K562 (cell line): ENCODE measurements around the gene PHF5A. TPM values are rescaled to one million over a fixed set of nuclear protein-coding genes. Genes with fewer than 3 reads are reported as not detected.

Source experiments
- ATAC-seq: fragments of 200-7000 bp; cut with Tn5 transposase; 3 replicates; pipeline ENCODE4 v1.9.1; 2020; ENCODE audit warnings: moderate library complexity
- BruUV-seq: library from RNA; stranded (reverse); fragments of 400-500 nt; replicated peaks from 2 replicates; lab custom pipeline; 2021; lab: Mats Ljungman, UMichigan
- CTCF ChIA-PET: fragments of 300-600 bp; formaldehyde crosslinking; extraction: SDS; loops from one replicate; lab custom pipeline; 2021; ENCODE audit warnings: low intra/inter-chr PET ratio; lab: Yijun Ruan, JAX
- POLR2A ChIA-PET: fragments of 300-600, 350-650 bp; sonication (Branson Sonifier 250); formaldehyde crosslinking; extraction: SDS; loops from one replicate; lab custom pipeline; 2021; ENCODE audit warnings: antibody characterized with exemption, inconsistent platforms; lab: Yijun Ruan, JAX
- DNase-seq, 4 experiments: peaks; one replicate each; pipeline versions ENCODE4 v3.0.0 to v3.0.0-alpha.2; 2011 to 2018; ENCODE audit warnings: low spot score in 3 of 4, mixed read lengths in 3 of 4; ENCODE audit errors: extremely low read depth in 1 of 4
- FAIRE-seq: peaks from 2 replicates; lab custom pipeline; 2011; peaks lifted over from hg19 to GRCh38; lab: Jason Lieb, UNC
- H2AFZ ChIP-seq: 2 replicates; pipeline ENCODE4 v1.6.0; 2011; ENCODE audit warnings: low read depth, low read length, control low read depth, inconsistent platforms
- H3K27ac ChIP-seq: fragments of 200-600 bp; 3 replicates; pipeline ENCODE4 v1.8.0; 2011; ENCODE audit warnings: low read depth, mild to moderate bottlenecking, control low read depth, inconsistent platforms, low read length, moderate library complexity, mixed read lengths; ENCODE audit errors: extremely low read depth
- H3K27me3 ChIP-seq, 2 experiments: fragments of 300-600 bp in 1 of 2; 2 replicates in 1 of 2; 3 replicates in 1 of 2; pipeline versions ENCODE4 v1.6.0 to v1.8.0; 2011; ENCODE audit warnings: inconsistent platforms in 2 of 2, low read length in 2 of 2, mild to moderate bottlenecking in 1 of 2, mixed read lengths in 1 of 2, moderate library complexity in 1 of 2; ENCODE audit not compliant: control insufficient read depth in 2 of 2, insufficient read depth in 2 of 2
- H3K36me3 ChIP-seq: fragments of 300-600 bp; 3 replicates; pipeline ENCODE4 v1.8.0; 2011; ENCODE audit warnings: mild to moderate bottlenecking, low read length, inconsistent platforms; ENCODE audit not compliant: control insufficient read depth, insufficient read depth
- H3K4me1 ChIP-seq, 2 experiments: fragments of 200-600 bp in 1 of 2; replicated peaks in 1 of 2; 2 replicates in 1 of 2; 3 replicates in 1 of 2; pipeline versions ENCODE4 v1.5.1 to v1.8.0; 2011; ENCODE audit warnings: inconsistent platforms in 2 of 2, low read length in 2 of 2, mild to moderate bottlenecking in 1 of 2, mixed read lengths in 1 of 2, moderate library complexity in 1 of 2; ENCODE audit not compliant: control insufficient read depth in 2 of 2, insufficient read depth in 2 of 2
- H3K4me2 ChIP-seq: 2 replicates; pipeline ENCODE4 v1.6.1; 2011; ENCODE audit warnings: low read length, control low read depth, inconsistent platforms, mixed read lengths; ENCODE audit not compliant: insufficient read depth
- H3K4me3 ChIP-seq: fragments of 200-600 bp; sonication (generic), shearing (Covaris generic); 2 replicates; pipeline ENCODE4 v1.5.1; 2016; ENCODE audit warnings: control low read depth, inconsistent platforms
- H3K79me2 ChIP-seq: fragments of 200-600 bp; 3 replicates; pipeline ENCODE4 v1.8.0; 2011; ENCODE audit warnings: low read length, inconsistent platforms; ENCODE audit not compliant: control insufficient read depth, insufficient read depth
- H3K9ac ChIP-seq, 2 experiments: 2 replicates each; pipeline versions ENCODE4 v1.6.0 to v1.6.1; 2011; ENCODE audit warnings: low read depth in 2 of 2, low read length in 2 of 2, control low read depth in 1 of 2, inconsistent platforms in 1 of 2, mild to moderate bottlenecking in 1 of 2, mixed read lengths in 1 of 2; ENCODE audit not compliant: insufficient read depth in 1 of 2
- H3K9me1 ChIP-seq: one replicate; pipeline ENCODE4 v1.6.0; 2011; ENCODE audit warnings: inconsistent platforms, mild to moderate bottlenecking, low read length, moderate library complexity; ENCODE audit not compliant: control insufficient read depth, insufficient read depth
- H3K9me3 ChIP-seq: replicated peaks from 2 replicates; pipeline ENCODE4 v1.5.1; 2011; ENCODE audit warnings: low read depth, low read length, inconsistent platforms; ENCODE audit not compliant: control insufficient read depth, insufficient read depth
- H4K20me1 ChIP-seq: replicated peaks from 2 replicates; pipeline ENCODE4 v1.6.1; 2011; ENCODE audit warnings: low read length, inconsistent platforms, mixed read lengths; ENCODE audit not compliant: control insufficient read depth, insufficient read depth
- BCOR ChIP-seq: fragments of 450-650 bp; IDR thresholded peaks from 2 replicates; pipeline ENCODE4 v1.6.1; 2016
- C11orf30 ChIP-seq: fragments of 450-650 bp; IDR thresholded peaks from 2 replicates; pipeline ENCODE4 v1.6.1; 2016; ENCODE audit warnings: low read depth, mild to moderate bottlenecking
- COPS2 ChIP-seq: fragments of 450-650 bp; conservative IDR thresholded peaks from 2 replicates; pipeline ENCODE4 v1.6.1; 2016; ENCODE audit warnings: mild to moderate bottlenecking, moderate library complexity
- HMBOX1 ChIP-seq: sonication (generic); IDR thresholded peaks from 2 replicates; pipeline ENCODE4 v1.6.1; 2016
- HNRNPUL1 ChIP-seq: fragments of 200-400 bp; formaldehyde crosslinking; IDR thresholded peaks from 2 replicates; pipeline ENCODE4 v1.6.1; 2017; ENCODE audit warnings: low read length
- MAFG ChIP-seq: fragments of 450-650 bp; conservative IDR thresholded peaks from 2 replicates; pipeline ENCODE4 v1.6.1; 2016; ENCODE audit warnings: missing genetic modification characterization, missing compliant biosample characterization
- MEIS2 ChIP-seq: fragments of 450-650 bp; IDR thresholded peaks from 2 replicates; pipeline ENCODE4 v1.6.1; 2014; ENCODE audit warnings: mild to moderate bottlenecking; ENCODE audit not compliant: partially characterized antibody
- NFE2 ChIP-seq: IDR thresholded peaks from 2 replicates; pipeline ENCODE4 v1.6.1; 2014; ENCODE audit warnings: antibody characterized with exemption, low read depth
- PHB2 ChIP-seq: fragments of 450-650 bp; IDR thresholded peaks from 2 replicates; pipeline ENCODE4 v1.6.1; 2017; ENCODE audit warnings: low read depth
- POU5F1 ChIP-seq: fragments of 150-350 bp; IDR thresholded peaks from 2 replicates; pipeline ENCODE4 v1.6.1; 2014; ENCODE audit warnings: borderline replicate concordance, low read length, low read depth, mild to moderate bottlenecking; ENCODE audit not compliant: partially characterized antibody
- RHOXF2B ChIP-seq: fragments of 250-450 bp; sonication (Bioruptor Pico); conservative IDR thresholded peaks from 2 replicates; pipeline ENCODE4 v1.5.1; 2021
- SREBF2 ChIP-seq: sonication (generic); formaldehyde crosslinking; IDR thresholded peaks from 2 replicates; pipeline ENCODE4 v1.4.0; 2020; ENCODE audit warnings: mild to moderate bottlenecking, missing genetic modification reagents
- USF2 ChIP-seq: sonication (generic); formaldehyde crosslinking; IDR thresholded peaks from 2 replicates; pipeline ENCODE4 v1.5.0; 2020; ENCODE audit warnings: missing genetic modification reagents
- ZBTB1 ChIP-seq: sonication (generic); formaldehyde crosslinking; IDR thresholded peaks from 2 replicates; pipeline ENCODE4 v1.8.1; 2023; ENCODE audit warnings: missing genetic modification reagents, low read depth, mild to moderate bottlenecking, borderline replicate concordance
- ZNF316 ChIP-seq: fragments of 450-650 bp; IDR thresholded peaks from 2 replicates; pipeline ENCODE4 v1.6.1; 2016
- ZNF507 ChIP-seq: conservative IDR thresholded peaks from 2 replicates; pipeline ENCODE4 v1.6.1; 2017; ENCODE audit warnings: missing genetic modification characterization, missing compliant biosample characterization
- ZNF740 ChIP-seq, 3 experiments: fragments of 200-800 bp in 1 of 3; sonication (Bioruptor generic) in 1 of 3; sonication (generic) in 1 of 3; formaldehyde crosslinking in 1 of 3; IDR thresholded peaks; 2 replicates each; pipeline versions ENCODE4 v1.6.1 to v1.8.0; 2016 to 2022; ENCODE audit warnings: mild to moderate bottlenecking in 2 of 3, missing compliant biosample characterization in 2 of 3, missing genetic modification characterization in 2 of 3, missing genetic modification reagents in 1 of 3
- WGBS: fragments of 100-300 bp; shearing (Covaris generic); methylation state at CpG from one replicate; pipeline ENCODE4 v1.1.6; 2016; ENCODE audit warnings: low coverage, mixed read lengths; ENCODE audit not compliant: insufficient coverage; ENCODE audit errors: missing lambda C conversion rate; 5-methylcytosine and 5-hydroxymethylcytosine counted together
- in situ Hi-C: fragments of 300-500 bp; cut with MboI; formaldehyde crosslinking; loops from 4 replicates; pipeline ENCODE4 v1.15.0; 2018; ENCODE audit warnings: inconsistent platforms, mixed read lengths
- intact Hi-C: fragments of 100-400 bp; cut with micrococcal nuclease; formaldehyde crosslinking; loops from 2 replicates; pipeline ENCODE4 v1.14.2; 2022
- polyA plus RNA-seq, 8 experiments: library from polyadenylated mRNA; depleted of rRNA in 4 of 8; stranded (reverse) in 5 of 8; unstranded in 3 of 8; fragments of >200 nt; fragmentation: Nextera tagmentation in 2 of 8; fragmentation: Illumina TruSeq in 1 of 8; extraction: Ambion mirVana in 2 of 8; extraction: Trizol in 1 of 8; gene quantifications; 2 replicates each; pipeline versions ENCODE4 v1.2.1 to v1.2.3, GENCODE V29; 2011 to 2014; ENCODE audit warnings: inconsistent platforms in 1 of 8, missing spikeins in 1 of 8
- total RNA-seq, 7 experiments: library from RNA; depleted of rRNA in 6 of 7; stranded (reverse); fragments of >200 nt in 6 of 7; fragmentation: Illumina TruSeq in 2 of 7; extraction: Trizol in 2 of 7; gene quantifications; 2 replicates each; pipeline versions ENCODE4 v1.2.1 to v1.2.3, GENCODE V29; 2011 to 2021; ENCODE audit warnings: low replicate concordance in 1 of 7

Gene PHF5A
- total and polyA plus RNA-seq, 9 of the 15 experiments (the other 6 are each of a cell fraction or from before 2014, with no cell fraction given) = 14.2 to 144 (median 101) TPM

- Histone ChIP-seq H3K4me3 (no peak overlapping the region), H2AFZ (no peak overlapping the region), H3K9me1 (peaks cover under 1% of the 10 kb centered on the region), H3K9me3 (no peaks in the 10 kb centered on the region), H3K4me1 (peaks cover 12 to 16% of the 10 kb centered on the region in 2 experiments), H3K79me2 (peaks cover 92% of the 10 kb centered on the region), H3K4me2 (no peak overlapping the region), H3K36me3 (peaks cover 38% of the 10 kb centered on the region), H3K27me3 (no peaks in the 10 kb centered on the region), H4K20me1 (peaks cover 33% of the 10 kb centered on the region), H3K27ac (peak overlapping the region; percentile 33; the same call in 1 of the 3 replicates), H3K9ac (no peak overlapping the region; a peak in 2 of 4 replicates)
- FAIRE-seq (peak; percentile 29), ATAC-seq (peak; percentile 61), DNase-seq (no peak)
- intact Hi-C loops (no loop called here), in situ Hi-C loops (no loop called here)
- ChIA-PET POLR2A (interaction anchor here (0.7 to 2.1 kb wide), 3 partner anchors 13 to 423 kb away, joined by 3 to 8 read pairs (median 4); partner anchors contain the start of genes ACO2 and PHF5A), CTCF (no interaction called here)
- WGBS = 41% methylated on average over 8 of the region's 8 CpGs
- BruUV-seq = no TSS peak
- TF ChIP-seq HNRNPUL1 = no peak
- no peak for TF ChIP-seq ZNF740 (CRISPR knock-in tag; IDR thresholded peaks at IDR 0.05)
- TF ChIP-seq ZNF740 (tag; IDR thresholded peaks at IDR 0.05) = no peak
- no peak for TF ChIP-seq USF2
- no peak for TF ChIP-seq ZNF507 (tag)
- peak; percentile 87 for TF ChIP-seq ZNF316
- TF ChIP-seq RHOXF2B = no peak
- TF ChIP-seq MAFG (tag) = peak; percentile 82
- no peak for TF ChIP-seq COPS2
- TF ChIP-seq MEIS2 = peak; percentile 5
- TF ChIP-seq PHB2 = no peak
- TF ChIP-seq SREBF2 = no peak
- TF ChIP-seq ZBTB1 = no peak
- TF ChIP-seq C11orf30 = peak; percentile 74
- TF ChIP-seq NFE2 = peak; percentile 42; the same call in 1 of the 2 replicates
- TF ChIP-seq HMBOX1 = peak; percentile 53; the same call in 1 of the 2 replicates
- no peak for TF ChIP-seq POU5F1
- no peak for TF ChIP-seq BCOR
Measured at GRCh38 chr22:41487037-41487935, 18.8 kb upstream of the PHF5A start.
